ENCODE results near the gene ANKRD66. TPM values are rescaled to one million over a fixed set of nuclear protein-coding genes. Genes with fewer than 3 reads are reported as not detected.

Gene ANKRD66
- total and polyA plus RNA-seq, 2 donors (not counting 3 experiments of a cell fraction or from before 2014, with no cell fraction given), result not detected

DNA sequence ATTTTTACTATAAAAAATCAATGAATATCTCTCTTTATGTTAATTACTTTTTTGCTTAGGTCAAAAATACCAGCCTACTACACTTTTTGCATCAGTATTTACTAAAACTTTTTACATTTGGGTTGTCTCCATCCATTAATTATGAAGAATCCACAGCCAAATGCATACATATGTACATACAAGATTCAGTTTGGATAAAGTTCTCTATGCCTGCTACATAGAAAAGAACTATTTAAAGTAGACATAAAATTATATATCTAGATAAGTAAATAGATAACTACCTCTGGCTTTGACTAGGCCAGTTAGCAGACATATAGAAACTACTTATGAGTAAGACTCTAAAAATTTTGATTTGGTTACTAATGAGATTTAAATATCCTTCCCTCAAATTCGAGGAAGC, 46.8 kb upstream of the ANKRD66 start:
- no peak for FAIRE-seq
- no peak overlapping the region for H3K4me2 ChIP-seq (ENCODE audit: insufficient read depth, low read length)
- dilution Hi-C loops (cut with MboI; ENCODE audit: extremely low pct_ligation_motif_present, low sequenced_read_pairs), result no loop called here

More for the DNA sequence above, 46.8 kb upstream of the ANKRD66 start:
- no peaks in the 10 kb centered on the region for H3K36me3 ChIP-seq (ENCODE audit: control insufficient read depth in 2 of 2, extremely low read depth in 1 of 2, insufficient read depth in 2 of 2, low read length in 2 of 2)
- H3K27ac ChIP-seq (ENCODE audit: insufficient read depth, low read depth, low read length), result no peak overlapping the region
- no peaks in the 10 kb centered on the region for H4K20me1 ChIP-seq (replicated peaks; ENCODE audit: control insufficient read depth, extremely low read depth, insufficient read depth, low read length)
- H3K9ac ChIP-seq (replicated peaks; ENCODE audit: extremely low read depth, insufficient read depth, low read length), result no peak overlapping the region
- no peak overlapping the region for H3K4me3 ChIP-seq (replicated peaks in 1 of 3; ENCODE audit: insufficient read depth in 1 of 3, low read depth in 1 of 3, low read length in 3 of 3)
- no peaks in the 10 kb centered on the region for H3K9me3 ChIP-seq (replicated peaks; ENCODE audit: control insufficient read depth, insufficient read depth, low read length)
- peaks cover 0 to 6% of the 10 kb centered on the region in 2 experiments for H3K27me3 ChIP-seq (ENCODE audit: control insufficient read depth in 2 of 2, insufficient read depth in 2 of 2, low read length in 2 of 2)
- intact Hi-C loops (cut with micrococcal nuclease), result no loop called here
- no peaks in the 10 kb centered on the region for H3K79me2 ChIP-seq (ENCODE audit: control insufficient read depth, insufficient read depth, low read length)
- no peak overlapping the region for H2AFZ ChIP-seq (ENCODE audit: low read depth, low read length)
- no peak for TF ChIP-seq MAX (IDR thresholded peaks at IDR 0.05; ENCODE audit: insufficient read depth, insufficient read length)
- TF ChIP-seq POLR2AphosphoS5 (IDR thresholded peaks at IDR 0.05; ENCODE audit: insufficient read depth, low read depth, low read length), result no peak
- TF ChIP-seq JUN (IDR thresholded peaks at IDR 0.05; ENCODE audit: borderline replicate concordance, insufficient read depth, insufficient read length, low read depth), result no peak
- no peak for TF ChIP-seq EZH2 (IDR thresholded peaks at IDR 0.05; ENCODE audit: borderline replicate concordance, low read depth, low read length, severe bottlenecking)
- TF ChIP-seq MYC (IDR thresholded peaks at IDR 0.05; ENCODE audit: low read depth, low read length), result no peak
- no peak for TF ChIP-seq FOS (IDR thresholded peaks at IDR 0.05; ENCODE audit: borderline replicate concordance, insufficient read depth, low read length)
- TF ChIP-seq POLR2A (IDR thresholded peaks at IDR 0.05; ENCODE audit: low read depth, low read length), result no peak
- no peak for TF ChIP-seq GATA2 (IDR thresholded peaks at IDR 0.05; ENCODE audit: insufficient read depth, insufficient read length, low read depth, low read length)
- TF ChIP-seq, protein P1, sequence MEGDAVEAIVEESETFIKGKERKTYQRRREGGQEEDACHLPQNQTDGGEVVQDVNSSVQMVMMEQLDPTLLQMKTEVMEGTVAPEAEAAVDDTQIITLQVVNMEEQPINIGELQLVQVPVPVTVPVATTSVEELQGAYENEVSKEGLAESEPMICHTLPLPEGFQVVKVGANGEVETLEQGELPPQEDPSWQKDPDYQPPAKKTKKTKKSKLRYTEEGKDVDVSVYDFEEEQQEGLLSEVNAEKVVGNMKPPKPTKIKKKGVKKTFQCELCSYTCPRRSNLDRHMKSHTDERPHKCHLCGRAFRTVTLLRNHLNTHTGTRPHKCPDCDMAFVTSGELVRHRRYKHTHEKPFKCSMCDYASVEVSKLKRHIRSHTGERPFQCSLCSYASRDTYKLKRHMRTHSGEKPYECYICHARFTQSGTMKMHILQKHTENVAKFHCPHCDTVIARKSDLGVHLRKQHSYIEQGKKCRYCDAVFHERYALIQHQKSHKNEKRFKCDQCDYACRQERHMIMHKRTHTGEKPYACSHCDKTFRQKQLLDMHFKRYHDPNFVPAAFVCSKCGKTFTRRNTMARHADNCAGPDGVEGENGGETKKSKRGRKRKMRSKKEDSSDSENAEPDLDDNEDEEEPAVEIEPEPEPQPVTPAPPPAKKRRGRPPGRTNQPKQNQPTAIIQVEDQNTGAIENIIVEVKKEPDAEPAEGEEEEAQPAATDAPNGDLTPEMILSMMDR (IDR thresholded peaks at IDR 0.05; ENCODE audit: extremely low read depth in 1 of 2, insufficient read depth in 1 of 2, low read depth in 1 of 2, low read length in 2 of 2), result no peak
- H3K4me1 ChIP-seq (ENCODE audit: control insufficient read depth, extremely low read depth, insufficient read depth, low read length), result no peaks in the 10 kb centered on the region
- H3K9me1 ChIP-seq (replicated peaks; ENCODE audit: control insufficient read depth, extremely low read depth, insufficient read depth, low read length), result no peaks in the 10 kb centered on the region
- ChIA-PET POLR2A (no interaction called here), CTCF (no interaction called here)
- DNase-seq (ENCODE audit: low read depth, low spot score), result no peak
- no TSS peak for BruUV-seq (replicated peaks)
